Cerebellar cortex (tissue), 1 donor: ENCODE measurements around the gene SPECC1.
"Not testable (repeated sequence)": the region's sequence is repeated elsewhere in the genome, so short reads cannot be mapped to it uniquely, and the experiment has no call there.

Experiments
- DNase-seq: peaks from one replicate; pipeline ENCODE4 v3.0.0-alpha.2; 2015; ENCODE audit warnings: low spot score

The SPECC1 gene, protein sequence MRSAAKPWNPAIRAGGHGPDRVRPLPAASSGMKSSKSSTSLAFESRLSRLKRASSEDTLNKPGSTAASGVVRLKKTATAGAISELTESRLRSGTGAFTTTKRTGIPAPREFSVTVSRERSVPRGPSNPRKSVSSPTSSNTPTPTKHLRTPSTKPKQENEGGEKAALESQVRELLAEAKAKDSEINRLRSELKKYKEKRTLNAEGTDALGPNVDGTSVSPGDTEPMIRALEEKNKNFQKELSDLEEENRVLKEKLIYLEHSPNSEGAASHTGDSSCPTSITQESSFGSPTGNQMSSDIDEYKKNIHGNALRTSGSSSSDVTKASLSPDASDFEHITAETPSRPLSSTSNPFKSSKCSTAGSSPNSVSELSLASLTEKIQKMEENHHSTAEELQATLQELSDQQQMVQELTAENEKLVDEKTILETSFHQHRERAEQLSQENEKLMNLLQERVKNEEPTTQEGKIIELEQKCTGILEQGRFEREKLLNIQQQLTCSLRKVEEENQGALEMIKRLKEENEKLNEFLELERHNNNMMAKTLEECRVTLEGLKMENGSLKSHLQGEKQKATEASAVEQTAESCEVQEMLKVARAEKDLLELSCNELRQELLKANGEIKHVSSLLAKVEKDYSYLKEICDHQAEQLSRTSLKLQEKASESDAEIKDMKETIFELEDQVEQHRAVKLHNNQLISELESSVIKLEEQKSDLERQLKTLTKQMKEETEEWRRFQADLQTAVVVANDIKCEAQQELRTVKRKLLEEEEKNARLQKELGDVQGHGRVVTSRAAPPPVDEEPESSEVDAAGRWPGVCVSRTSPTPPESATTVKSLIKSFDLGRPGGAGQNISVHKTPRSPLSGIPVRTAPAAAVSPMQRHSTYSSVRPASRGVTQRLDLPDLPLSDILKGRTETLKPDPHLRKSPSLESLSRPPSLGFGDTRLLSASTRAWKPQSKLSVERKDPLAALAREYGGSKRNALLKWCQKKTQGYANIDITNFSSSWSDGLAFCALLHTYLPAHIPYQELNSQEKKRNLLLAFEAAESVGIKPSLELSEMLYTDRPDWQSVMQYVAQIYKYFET

DNA sequence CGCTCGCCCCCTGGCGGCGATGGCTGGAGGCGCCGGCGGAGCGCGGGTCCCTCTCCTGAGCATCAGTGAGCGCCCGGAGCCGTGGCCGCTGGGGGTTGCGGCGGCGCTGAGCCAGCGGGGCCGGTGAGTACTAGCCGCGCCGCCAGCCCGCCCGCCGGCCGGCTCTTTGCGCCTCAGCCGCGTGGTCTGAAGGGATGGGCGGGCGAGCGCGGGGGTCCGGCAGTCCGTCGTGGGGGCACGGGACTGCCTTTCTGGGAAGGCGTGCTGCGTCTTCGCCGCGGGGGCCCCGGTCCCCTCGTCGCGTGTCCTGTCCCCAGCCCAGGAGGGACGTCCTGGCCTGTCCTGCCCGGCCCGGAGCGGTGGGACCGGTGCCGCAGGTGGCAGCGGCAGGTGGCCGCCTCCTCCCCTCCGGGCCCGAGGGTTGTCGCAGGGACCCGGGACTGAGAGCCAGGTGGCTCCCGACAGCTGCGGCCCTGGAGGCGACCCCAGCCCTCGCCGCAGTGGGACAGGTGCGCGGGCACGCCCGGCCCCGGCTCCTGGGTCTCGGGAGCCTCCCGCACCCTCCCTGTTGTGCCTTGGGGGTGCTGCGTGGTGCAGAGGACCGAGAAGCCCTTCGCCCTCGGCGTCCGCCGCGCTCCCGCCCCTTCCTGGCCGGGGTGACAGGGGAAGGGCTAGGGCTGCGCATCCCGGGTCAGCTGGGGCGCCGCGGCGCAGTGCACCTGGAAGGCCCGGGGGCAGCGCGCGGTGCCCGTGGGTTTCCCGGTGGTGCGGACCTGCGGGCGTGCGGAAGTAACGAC lies at the start of gene SPECC1:
SPECC1 (plus strand) TSS at position 58 of the 797 bp plus-strand sequence. CDS start 87,293 bp downstream, outside the sequence.
- DNase-seq = peak; percentile 67

DNA sequence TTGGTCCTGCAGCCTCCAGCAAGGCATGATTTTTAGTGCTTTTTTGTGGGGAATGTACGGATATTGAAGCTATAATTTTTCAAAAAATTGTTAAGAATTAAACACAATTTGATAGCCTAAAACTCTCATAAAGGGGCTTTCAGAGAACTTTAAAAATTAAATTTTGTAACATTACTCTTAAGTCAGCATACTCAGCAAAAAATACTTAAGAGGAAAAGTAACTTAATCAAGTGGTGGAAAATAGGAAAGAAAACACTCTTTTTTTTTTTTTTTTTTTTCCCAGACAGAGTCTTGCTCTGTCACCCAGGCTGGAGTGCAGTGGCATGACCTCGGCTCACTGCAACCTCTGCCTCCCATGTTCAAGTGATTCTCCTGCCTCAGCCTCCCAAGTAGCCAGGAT lies 46.2 kb upstream of the SPECC1 start:
- DNase-seq = not testable (repeated sequence)

DNA sequence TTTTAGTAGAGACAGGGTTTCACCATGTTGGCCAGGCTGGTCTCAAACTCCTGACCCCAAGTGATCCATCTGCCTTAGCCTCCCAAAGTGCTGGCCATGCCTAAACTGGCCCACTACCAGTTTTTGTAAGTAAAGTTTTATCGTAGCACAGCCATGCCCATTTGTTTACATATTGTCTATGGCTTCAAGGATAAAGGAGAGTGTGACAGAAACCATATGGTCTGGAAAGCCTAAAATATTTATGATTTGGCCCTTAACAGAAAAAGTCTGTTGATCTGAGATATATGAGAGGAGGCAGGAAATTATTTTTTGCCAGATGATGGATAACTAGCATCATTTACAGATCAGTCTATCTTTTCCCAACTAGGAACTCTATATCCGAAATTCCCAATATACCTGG lies 36.0 kb upstream of the SPECC1 start:
- DNase-seq = no peak

DNA sequence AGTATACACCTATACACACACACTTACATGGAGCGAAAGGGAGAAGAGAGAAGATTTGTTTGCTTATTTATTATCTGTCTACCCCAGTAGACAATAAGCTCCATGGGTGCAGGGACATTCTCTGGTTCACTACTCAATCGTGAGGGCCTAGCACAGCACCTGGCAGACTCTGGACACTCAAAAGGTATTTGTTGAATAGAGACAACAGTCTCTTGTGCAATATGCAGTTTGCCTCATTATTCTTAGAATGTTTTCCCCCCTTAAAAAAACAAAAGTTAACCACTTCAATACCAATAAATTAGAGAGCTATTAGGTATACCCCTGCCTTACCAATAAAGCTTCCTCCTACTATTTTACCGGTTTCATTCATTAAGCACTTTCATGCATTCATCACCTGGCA lies 33.6 kb upstream of the SPECC1 start:
- DNase-seq = no peak

DNA sequence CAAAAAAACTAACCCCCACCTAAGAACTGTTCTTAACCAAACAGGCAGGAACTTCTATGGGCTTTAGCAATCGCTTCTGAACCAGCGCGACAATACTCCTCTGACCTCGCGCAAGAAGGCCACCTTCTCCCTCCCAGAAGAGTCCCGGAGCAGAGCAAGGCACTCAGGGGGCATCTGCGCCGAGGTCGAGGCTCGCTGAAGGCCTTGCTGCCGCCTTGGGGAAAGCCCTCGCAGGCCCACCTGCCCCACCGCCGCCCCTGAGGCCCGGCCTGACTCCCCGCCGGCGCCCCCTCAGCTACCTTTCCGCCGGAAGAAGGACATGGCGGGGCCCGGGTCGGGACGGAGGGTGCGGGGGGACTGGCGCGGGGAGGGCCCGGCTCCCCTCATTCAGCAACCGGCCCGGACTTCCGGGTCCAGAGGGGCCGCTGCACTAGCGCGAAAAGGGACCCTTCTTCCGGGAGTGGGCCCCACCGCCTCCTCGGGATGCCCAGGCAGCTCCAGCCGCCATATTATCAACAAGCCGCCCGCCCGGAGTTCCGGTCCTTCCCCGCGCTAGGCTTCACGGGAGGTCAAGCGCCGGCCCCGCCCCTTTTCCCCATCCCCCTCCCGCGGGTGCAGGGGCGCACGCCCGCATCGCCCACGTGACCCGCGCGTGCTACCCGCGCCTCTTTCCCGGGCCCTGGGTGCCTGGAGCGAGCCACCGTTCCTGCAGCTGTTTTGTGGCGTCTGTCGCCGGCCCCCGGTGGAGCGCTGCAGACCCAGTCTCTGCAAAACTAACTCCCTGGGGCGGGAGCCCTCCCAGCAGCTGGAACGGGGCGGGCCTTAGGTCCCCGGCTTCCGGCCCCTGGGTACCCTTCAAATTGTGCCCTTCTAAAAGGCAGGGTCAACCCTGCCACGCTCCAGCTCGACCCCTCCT lies 31.6 kb upstream of the SPECC1 start, which contains the start of gene AKAP10:
AKAP10 (minus strand) TSS at position 536 of the 916 bp plus-strand sequence; CDS start at position 387, 149 bp downstream.
- DNase-seq = peak; percentile 83

DNA sequence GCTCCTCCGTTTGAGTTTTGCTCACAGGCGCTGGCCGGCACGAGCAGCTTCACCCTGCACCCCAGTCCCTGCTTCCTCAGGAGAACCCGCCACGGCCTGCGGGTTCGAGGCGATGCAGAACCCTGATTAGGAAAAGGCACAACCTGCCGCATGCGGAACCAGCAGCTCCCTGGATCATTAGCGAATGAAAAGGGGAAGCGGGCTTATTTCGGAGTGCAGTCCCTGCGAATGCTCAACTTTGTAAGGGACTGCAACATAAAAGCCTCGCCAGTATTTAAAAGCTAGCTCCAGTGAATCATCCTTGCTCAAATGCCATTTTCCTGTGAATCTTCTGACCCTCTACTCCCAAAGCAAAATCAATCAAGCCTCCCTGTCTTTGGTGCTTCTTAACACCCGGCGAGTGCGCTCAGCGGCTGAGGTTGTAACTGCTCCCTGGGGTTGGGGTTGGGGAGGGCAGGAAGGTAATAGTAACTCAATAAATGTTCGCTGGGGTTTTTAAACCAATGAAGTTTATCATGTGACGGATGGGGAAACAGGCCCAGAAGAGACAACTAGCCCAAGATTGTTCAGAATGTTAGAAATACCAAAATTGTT lies 30.9 kb upstream of the SPECC1 start:
- DNase-seq = peak; percentile 47

DNA sequence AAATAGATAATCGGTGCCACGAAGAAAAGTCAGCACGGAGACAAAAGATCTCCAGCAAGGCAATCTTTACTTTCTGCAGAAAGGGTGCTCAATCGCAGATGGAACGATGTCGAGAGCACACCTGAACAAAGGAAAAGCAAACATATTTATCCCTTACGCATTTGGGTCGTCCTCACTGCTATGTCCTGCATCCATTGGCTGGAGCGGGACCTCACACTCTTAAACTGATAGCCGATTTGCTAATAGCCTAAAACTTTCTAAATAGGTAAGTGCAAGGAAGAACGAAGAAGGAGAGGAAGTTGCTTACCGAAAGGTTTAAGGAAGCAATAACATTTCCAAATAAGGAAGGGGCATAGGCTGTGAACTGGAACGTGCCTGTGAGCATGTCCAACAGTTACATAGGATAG lies 30.4 kb upstream of the SPECC1 start:
- DNase-seq = no peak

DNA sequence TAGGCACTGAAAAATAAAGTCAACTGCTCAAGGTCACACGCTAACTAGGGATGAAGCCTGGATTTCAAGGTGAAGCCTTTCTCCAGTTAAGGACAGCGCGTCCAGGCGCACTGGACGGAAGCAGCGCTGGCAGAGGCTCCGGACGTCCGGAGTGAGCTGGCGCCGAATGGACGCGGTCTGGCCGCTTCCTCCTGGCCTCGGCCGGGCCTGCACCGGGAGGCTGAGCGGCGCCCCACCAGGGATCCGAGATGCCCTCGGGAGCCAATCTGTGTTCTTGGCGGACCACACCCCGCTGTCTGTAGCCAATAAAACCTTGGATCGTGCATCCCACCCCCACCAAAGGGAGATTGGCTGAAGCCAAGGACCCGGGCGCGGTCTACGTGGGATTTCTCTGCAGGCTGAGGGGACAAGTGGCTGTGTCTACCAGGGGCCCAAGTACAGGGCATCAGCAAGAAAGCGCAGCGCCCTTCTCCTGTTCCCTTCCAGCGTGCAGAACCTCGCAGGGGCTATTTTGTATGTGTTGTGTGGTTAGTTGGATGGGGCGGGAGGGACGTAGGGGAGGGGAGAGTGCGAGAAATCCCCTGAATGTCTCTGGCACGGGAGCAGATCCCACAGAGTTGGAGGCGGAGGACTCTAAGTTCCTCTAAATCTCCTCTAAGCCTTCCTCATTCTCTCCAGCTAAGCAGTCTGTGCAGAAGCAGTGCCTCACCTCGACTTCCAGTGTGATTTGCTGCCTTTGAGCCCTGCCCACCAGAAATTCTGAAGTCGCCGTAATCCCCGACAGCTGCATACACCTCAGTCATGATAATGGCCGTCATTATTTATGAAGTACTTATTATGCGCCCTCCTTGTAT lies 29.0 kb upstream of the SPECC1 start:
- no peak for DNase-seq

DNA sequence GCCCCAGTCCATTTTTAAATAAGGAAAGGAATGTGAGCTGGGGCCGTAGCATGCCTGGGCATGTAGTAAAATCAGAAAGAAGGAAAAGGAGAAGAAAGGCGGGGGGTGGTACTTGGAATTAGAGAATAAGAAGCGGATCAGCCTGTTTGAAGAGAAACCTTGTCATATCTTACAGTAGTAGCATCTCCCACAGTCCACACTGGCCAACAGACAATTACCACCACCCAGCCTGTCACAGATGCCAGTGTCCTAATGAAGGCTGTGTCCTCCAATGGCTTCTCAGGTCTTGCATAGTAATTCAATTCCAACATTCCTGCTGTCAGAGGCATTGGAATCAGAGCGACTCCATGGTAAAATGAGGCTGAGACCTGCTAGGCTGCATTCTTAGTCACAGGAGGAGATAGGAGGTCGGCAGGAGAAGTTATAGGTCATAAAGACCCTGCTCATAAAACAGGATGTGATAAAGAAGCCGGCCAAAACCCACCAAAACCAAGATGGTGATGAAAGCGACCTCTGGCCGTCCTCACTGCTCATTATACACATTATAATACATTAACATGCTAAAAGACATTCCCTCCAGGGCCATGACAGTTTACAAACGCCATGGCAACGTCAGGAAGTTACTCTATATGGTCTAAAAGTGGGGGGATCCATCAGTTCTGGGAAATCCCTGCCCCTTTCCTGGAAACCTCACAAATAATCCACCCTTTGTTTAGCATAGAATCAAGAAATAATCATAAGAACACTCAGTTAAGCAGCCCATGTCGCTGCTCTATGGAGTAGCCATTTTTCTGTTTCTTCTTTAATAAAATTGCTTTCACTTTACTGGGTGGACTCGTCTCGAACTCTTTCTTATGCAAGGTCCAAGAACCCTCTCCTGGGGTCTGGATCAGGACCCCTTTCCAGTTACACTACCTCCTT lies 22.0 kb upstream of the SPECC1 start:
- DNase-seq = no peak

DNA sequence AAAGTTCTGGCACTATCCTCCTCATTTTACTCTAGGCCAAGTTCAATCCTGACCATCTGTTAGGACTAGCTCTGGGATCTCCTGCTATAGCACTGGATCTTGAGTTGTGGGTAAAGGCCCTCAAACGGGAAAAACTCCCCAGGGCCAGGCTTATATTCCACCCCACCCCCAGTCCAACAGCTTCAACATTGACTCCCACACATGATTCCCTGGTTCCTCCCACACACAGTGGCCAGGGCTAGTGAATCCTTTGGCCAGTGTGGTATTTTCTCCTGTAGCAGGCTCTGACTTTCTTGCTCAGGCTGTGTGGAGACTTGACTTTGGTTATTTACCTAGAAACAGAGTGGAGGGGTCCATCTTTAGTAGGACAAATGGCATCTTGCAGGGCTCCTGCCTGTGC lies 21.3 kb upstream of the SPECC1 start:
- no peak for DNase-seq

DNA sequence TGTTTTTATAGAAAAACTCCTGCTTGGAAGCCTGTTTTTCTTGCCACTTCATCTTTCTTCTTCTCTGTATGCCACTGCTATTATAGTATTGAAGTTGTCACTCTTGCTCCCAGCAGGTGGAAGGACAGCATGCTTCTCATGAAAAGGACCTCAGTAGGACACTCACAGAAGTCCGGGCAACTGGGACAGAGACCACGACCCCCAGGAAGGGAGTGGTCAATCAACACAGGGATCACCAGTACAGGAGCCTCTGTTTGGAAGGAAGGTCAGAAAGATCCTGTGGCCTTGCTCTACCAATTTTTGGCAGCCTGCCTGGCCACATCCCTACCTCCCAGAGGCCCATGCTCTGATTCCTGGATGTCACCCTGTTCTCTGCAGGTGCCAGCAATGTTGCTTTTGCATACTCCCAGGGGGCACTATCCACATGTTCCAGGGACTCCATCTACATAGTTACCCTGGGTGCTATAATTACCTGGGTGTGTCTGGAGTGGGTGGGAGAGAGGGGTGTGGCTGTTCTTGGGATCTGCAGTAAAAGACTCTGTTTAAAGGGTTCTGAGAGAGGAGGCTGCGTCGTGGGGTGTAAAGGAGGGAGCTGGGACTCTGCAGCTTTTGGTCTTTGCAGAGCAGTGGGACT lies 17.8 kb upstream of the SPECC1 start:
- DNase-seq = no peak

DNA sequence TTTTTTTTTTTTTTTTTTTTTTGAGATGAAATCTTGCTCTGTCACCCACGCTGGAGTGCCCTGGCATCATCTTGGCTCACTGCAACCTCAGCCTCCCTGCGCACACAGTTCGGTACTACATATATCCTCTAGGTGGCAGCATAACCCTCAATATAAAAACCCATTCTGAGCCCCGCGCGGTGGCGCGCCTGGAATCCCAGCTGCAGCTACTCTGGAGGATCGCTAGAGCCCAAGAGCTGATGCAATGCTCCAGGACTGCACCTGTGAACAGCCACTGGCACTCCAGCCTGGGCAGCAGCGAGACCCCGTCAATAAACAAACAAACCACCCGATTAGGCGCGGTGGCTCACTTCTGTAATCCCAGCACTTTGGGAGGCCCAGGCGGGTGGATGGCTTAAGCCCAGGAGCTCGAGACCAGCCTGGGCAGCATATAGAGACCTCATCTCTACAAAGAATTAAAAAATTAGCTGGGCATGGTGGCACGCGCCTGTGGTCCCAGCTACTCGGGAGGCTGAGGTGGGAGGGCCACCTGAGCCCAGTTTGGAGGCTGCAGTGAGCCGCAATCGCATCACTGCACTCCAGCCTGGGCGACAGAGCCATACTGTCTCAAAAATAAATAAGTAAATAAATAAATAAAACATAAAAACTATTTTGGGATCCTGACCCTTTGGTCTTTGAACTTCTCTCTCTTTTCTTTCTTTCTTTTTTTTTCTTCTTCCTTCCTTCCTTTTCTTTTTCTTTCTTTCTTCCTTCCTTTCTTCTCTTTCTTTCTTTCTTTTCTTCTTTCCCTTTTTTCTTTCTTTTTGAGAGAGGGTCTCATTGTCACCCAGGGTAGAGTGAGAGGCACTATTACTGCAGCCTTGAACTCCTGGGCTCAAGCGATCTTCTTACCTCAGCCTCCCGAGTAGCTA lies 16.1 kb upstream of the SPECC1 start:
- DNase-seq = peak; percentile 90

DNA sequence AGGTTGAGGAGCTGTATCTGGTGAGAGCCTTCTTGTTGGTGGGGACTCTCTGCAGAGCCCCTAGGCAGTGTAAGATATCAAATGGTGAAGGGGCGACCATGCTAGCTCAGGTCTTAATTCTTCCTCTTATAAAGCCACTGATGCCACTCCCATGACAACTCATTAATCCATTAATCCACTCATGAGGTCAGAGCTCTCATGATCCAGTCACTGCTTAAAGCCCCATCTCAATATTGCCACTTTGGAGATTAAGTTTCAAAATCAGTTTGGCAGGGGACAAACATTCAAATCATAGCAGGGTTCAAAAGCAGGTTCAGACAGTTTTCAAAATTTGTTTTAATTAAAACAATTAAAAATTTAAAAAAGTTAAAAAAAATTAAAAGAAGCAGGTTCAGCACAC lies 13.1 kb upstream of the SPECC1 start:
- no peak for DNase-seq

DNA sequence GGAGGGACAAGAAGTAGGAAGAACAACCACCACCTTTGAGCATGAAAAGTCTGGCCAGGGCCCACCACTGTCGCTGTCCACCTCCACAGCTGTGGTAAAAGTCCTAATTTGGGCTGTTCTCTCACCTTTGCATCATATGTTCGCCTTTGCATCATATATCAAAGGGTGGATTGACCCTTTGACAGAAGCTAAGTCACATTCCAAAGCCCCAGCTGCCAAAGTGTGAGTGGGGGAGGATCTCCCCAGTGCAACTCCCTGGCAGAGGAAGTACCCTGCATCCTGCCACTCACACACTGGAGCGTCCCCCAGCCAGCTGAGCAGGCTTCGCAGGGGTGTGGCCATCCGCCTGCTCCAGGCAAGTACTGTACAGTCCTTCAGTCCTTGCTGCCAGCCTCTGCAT lies 12.7 kb upstream of the SPECC1 start:
- DNase-seq = no peak

DNA sequence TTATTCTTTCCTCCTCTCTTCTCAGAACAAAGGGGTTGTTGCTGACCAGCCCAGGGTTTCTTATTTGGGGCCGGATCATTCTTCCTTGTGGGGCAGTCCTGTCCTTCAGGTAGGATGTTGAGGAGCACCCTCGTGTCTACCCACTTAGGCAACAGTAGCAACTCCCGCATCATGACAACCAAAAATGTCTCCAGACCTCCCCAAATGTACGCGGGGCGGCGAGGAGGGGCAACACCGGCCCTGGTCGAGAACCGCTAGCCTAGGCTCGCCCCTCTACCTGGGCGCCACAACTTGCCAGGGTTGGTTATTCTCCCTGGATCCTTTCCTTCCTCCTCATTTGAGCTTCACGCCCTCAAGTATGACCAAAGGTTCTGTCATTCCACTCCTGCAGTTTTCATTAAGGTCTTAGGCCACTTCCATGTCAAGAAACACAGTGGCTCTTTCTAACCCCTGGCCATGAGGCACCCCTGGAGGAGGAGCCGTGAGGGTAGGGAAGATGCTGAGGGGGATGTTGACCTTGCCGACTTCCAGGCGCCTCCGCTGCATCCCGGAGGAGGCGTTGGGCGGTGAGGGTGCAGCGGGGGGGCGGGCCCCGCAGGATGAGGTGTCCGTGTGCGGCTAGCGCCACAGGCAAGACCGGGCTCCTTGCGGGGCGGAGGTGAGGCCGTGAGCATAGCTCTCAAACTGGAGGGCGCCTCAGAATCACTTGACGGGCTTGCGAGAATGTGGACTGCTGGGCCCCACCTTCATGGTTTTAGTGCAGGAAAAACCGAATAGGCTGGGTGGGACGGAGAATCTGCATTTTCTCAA lies 712 bp upstream of the SPECC1 start:
- DNase-seq = peak; percentile 30

DNA sequence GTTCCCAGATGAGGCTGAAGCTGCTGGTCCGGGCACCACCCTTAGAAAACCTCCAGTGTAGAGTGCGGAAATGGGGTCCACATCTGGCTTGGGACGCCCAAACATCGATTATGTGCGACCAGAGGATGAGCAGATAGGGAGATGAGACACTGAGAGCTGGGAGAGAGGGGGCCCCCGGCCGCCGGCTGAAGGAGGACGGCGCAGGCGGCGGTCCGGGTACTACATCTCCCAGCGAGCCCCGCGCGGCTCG lies 182 bp upstream of the SPECC1 start:
- no peak for DNase-seq
